Activated naive CD4-positive, alpha-beta T cell treated with anti-CD3 and anti-CD28 coated beads for 36 hours (primary cell): Measurements from ENCODE around the gene ADGRD1. TPM values are rescaled to one million over a fixed set of nuclear protein-coding genes. Genes with fewer than 3 reads are reported as not detected.

Experiments used
- CTCF ChIA-PET: fragments of 350-600 bp; sonication (Branson Sonifier 250); formaldehyde crosslinking; loops from one replicate; lab custom pipeline; 2021; ENCODE audit warnings: antibody characterized with exemption; lab: Charles Lee
- DNase-seq: peaks from one replicate; pipeline ENCODE4 v3.0.0-alpha.2; 2020
- H3K27ac Mint-ChIP-seq: one replicate; pipeline ENCODE4 v1.8.0; 2021; ENCODE audit warnings: mild to moderate bottlenecking, mixed read lengths
- H3K27me3 Mint-ChIP-seq: one replicate; pipeline ENCODE4 v1.8.0; 2021; ENCODE audit warnings: low read depth, mixed read lengths
- H3K36me3 Mint-ChIP-seq: one replicate; pipeline ENCODE4 v1.8.0; 2021; ENCODE audit warnings: low read depth, mixed read lengths
- H3K4me1 Mint-ChIP-seq: one replicate; pipeline ENCODE4 v1.8.0; 2021; ENCODE audit warnings: low read depth, mixed read lengths
- H3K4me3 Mint-ChIP-seq: one replicate; pipeline ENCODE4 v1.8.0; 2021; ENCODE audit warnings: mild to moderate bottlenecking, moderate library complexity, mixed read lengths
- H3K9me3 Mint-ChIP-seq: one replicate; pipeline ENCODE4 v1.8.0; 2021; ENCODE audit warnings: mixed read lengths
- intact Hi-C: fragments of 100-400 bp; cut with micrococcal nuclease; formaldehyde crosslinking; loops from one replicate; pipeline ENCODE4 v1.15.1; 2023
- total RNA-seq, 2 experiments: library from RNA; stranded (reverse); gene quantifications; one replicate each; pipeline ENCODE4 v1.2.3, GENCODE V29; 2021

The ADGRD1 gene
- total RNA-seq, 2 experiments from 2014 or later = not detected

GRCh38 chr12:131134523-131135310 is 181.0 kb downstream of the ADGRD1 start:
- no peak overlapping the region for H3K4me3 Mint-ChIP-seq
- H3K27me3 Mint-ChIP-seq = no peaks in the 10 kb centered on the region
- CTCF ChIA-PET = interaction anchor here (1.0 to 5.7 kb wide), 3 partner anchors 18 to 308 kb away, joined by 3 to 95 read pairs (median 17); no protein-coding TSS in a partner anchor
- H3K4me1 Mint-ChIP-seq = no peaks in the 10 kb centered on the region
- no peaks in the 10 kb centered on the region for H3K36me3 Mint-ChIP-seq
- DNase-seq = no peak
- H3K9me3 Mint-ChIP-seq = no peaks in the 10 kb centered on the region
- intact Hi-C loops = loop anchor here (5.0 kb wide), 1 partner anchor 372 kb away; no protein-coding TSS in a partner anchor
- H3K27ac Mint-ChIP-seq = no peak overlapping the region

DNA sequence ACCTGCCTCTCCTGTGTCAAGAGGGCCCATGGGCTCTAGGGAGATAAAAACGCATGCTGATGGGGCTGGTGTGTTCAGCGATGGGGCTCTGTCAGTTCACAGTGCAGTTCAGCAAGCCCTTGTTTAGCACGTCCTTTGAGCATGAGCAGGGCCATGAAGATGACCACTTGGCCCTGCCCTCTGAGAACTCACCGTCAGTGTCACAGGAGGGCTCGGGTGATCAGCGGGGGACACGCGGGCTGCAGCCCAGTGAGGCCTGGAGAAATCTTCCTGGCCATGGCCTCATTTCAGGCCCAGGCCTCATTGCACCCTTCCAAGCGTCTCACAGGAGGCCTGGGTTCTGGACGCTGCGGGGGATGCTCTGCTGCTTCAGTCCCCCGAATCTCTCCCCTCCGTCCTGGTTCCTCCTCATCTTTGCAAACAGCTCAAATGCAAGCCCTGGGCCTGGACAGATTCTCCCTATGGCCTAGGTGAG is 181.6 kb downstream of the ADGRD1 start:
- no peak overlapping the region for H3K4me3 Mint-ChIP-seq
- H3K4me1 Mint-ChIP-seq = no peaks in the 10 kb centered on the region
- intact Hi-C loops = no loop called here
- DNase-seq = no peak
- H3K9me3 Mint-ChIP-seq = no peaks in the 10 kb centered on the region
- CTCF ChIA-PET = interaction anchor here (4.3 to 5.7 kb wide), 2 partner anchors 30 to 309 kb away, joined by 17 to 95 read pairs; no protein-coding TSS in a partner anchor
- no peaks in the 10 kb centered on the region for H3K36me3 Mint-ChIP-seq
- no peak overlapping the region for H3K27ac Mint-ChIP-seq
- H3K27me3 Mint-ChIP-seq = no peaks in the 10 kb centered on the region

DNA sequence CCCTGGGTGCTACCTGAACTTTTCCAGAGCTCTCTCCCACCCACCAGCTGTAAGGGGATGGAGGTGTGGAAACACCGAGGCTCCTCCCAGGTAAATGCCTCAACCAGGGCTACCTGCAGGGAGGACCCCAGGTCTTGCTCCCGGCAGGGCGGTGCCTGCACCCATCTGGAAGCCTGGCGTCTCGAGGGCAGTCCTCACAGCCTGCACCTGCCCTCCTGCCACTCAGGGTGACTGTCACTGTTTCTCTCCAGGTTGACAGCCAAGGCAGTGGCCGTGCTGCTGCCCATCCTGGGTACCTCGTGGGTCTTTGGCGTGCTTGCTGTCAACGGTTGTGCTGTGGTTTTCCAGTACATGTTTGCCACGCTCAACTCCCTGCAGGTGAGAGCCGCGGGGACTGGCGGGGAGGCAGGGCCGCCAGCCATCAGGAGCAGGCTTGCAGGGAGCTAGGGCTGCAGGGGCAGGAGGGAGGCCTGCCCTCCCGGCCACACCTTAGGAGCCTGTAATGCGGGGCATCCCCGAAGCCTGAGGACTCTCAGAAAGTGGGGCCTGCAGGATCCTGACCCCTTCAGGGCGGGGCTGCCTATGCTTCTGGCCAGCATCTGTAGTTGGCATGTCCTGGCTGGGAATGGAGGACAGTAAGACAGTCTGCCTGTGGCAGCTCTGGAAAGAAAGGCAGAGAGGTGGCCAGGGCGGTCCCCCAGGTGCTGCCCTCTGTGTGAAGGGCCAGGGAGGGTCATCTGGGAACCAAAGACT is 182.3 kb downstream of the ADGRD1 start:
- Mint-ChIP-seq H3K27ac (no peak overlapping the region), H3K9me3 (no peaks in the 10 kb centered on the region), H3K27me3 (no peaks in the 10 kb centered on the region), H3K36me3 (no peaks in the 10 kb centered on the region), H3K4me1 (no peaks in the 10 kb centered on the region), H3K4me3 (no peak overlapping the region)
- intact Hi-C loops = no loop called here
- no peak for DNase-seq
- CTCF ChIA-PET = no interaction called here

GRCh38 chr12:131136539-131136872 is 182.8 kb downstream of the ADGRD1 start:
- no peaks in the 10 kb centered on the region for H3K9me3 Mint-ChIP-seq
- intact Hi-C loops = no loop called here
- H3K36me3 Mint-ChIP-seq = no peaks in the 10 kb centered on the region
- CTCF ChIA-PET = no interaction called here
- H3K27ac Mint-ChIP-seq = no peak overlapping the region
- H3K27me3 Mint-ChIP-seq = no peaks in the 10 kb centered on the region
- H3K4me1 Mint-ChIP-seq = no peaks in the 10 kb centered on the region
- DNase-seq = no peak
- no peak overlapping the region for H3K4me3 Mint-ChIP-seq

DNA sequence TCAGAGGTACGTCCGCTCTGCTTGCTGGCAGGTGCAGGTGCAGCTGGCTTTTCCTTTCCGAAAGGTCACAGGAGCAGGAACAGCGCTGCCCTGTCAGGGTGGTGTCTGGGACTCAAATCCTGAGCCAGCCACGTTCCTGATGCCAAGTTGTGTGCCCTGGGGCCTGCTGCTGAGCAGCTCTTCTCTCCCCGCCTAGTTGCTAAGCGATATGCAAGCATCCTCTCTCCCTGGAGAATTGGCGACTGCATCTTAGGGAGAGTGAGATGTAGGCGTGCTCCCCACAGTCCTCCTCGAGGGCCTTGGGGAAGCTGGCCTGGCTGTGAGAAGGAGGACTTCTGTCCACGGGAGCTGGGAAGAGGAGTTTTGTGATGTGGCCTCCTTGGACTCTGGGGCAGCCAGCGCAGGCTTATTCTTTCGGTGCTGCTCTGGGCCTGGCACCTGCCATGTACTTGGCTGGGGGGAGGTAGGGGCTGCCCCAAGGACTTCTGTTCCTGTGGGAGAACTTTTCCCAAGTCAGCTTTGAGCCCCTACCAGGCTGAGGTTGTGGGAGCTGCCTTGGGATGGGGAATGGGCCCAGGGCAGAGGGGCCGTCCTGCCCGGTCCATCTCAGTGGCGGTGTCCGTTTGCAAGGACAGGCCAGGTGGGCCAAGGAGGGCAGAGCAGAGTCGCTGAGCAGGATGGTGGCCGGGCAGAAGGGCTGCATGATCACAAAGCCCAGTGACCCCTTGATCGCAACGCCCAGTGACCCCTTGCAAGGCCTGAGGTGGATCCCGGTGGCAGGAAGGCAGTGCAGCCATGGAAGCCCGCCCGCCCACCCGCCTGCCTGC is 183.5 kb downstream of the ADGRD1 start:
- intact Hi-C loops = no loop called here
- Mint-ChIP-seq H3K9me3 (no peaks in the 10 kb centered on the region), H3K27ac (no peak overlapping the region), H3K4me1 (no peaks in the 10 kb centered on the region), H3K36me3 (no peaks in the 10 kb centered on the region), H3K4me3 (no peak overlapping the region), H3K27me3 (no peaks in the 10 kb centered on the region)
- CTCF ChIA-PET = no interaction called here
- DNase-seq = no peak

DNA sequence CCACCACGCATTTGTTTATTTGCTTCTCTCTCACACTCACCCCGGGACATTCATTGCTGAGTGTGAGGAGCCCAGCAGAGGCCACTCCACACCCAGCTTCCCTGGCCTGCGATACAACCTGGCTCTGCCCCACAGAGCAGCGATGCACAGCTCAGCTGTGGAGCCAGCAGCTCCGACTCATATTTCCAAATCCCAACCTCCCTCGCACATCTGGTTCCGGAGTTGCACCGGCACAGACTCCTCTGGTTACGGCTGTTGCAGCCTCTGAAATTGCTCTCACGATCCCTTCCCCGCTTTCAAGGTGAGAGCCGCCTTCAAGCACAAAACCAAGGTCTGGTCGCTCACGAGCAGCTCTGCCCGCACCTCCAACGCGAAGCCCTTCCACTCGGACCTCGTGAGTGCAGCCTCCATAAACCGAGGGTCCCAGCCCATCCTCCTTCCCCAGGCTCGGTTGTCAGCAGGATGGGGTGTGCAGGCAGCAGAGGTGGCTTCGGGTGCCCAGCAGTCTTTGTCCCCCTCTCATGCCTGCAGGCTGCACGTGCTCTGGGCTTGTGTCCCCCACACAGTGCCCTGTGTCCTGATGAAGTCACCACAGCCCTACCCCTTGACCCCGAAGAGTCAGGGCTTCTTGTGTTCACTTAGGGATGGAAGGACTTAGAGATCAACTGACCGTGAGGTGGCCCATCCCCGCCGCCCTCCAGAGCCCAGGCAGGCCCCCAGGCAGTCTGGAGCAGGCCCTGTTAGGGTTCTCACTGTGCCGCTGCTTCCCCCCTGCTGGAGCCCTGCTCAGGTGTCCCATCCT is 184.3 kb downstream of the ADGRD1 start:
- peaks cover 1% of the 10 kb centered on the region for H3K4me1 Mint-ChIP-seq
- no peaks in the 10 kb centered on the region for H3K27me3 Mint-ChIP-seq
- no peaks in the 10 kb centered on the region for H3K36me3 Mint-ChIP-seq
- H3K27ac Mint-ChIP-seq = no peak overlapping the region
- no peak for DNase-seq
- CTCF ChIA-PET = no interaction called here
- intact Hi-C loops = no loop called here
- no peak overlapping the region for H3K4me3 Mint-ChIP-seq
- no peaks in the 10 kb centered on the region for H3K9me3 Mint-ChIP-seq

GRCh38 chr12:131138638-131139362 is 185.1 kb downstream of the ADGRD1 start:
- intact Hi-C loops = no loop called here

DNA sequence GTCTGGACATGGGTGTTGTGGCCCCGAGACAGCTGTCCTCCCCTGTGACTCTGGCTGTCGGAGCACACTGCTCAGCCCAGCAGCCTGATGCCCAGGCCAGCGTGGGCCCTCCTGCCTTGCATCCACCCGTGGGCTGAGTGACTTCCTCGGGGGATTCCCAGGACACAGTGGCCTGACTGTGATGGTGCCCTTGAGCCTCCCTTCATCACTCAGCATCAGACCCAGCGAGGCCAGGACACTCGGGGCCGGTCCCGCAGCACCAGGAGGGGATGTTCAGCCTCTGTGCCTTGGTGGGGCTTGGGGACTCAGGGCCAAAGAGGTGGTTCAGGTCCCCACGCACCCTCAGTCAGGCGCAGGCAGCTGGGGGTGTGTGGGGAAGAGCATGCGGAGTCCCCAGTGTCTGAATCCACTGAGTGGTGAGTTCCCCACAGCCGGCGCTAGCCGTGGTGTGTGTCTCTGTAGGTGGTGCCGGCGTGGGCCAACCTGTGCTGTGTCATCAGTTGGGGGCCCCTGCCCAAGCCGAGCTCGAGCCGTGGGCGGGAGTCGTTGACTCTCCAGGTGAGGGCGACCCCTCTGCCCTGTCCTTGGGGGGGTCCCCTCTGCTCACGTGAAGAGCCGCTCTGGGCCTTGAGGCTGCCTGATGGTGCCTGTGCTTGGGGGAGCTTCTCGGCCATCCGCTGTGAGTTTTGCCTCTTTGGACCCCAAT is 185.8 kb downstream of the ADGRD1 start:
- H3K9me3 Mint-ChIP-seq = no peaks in the 10 kb centered on the region
- intact Hi-C loops = no loop called here
- CTCF ChIA-PET = no interaction called here

More at GRCh38 chr12:131138638-131139362, 185.1 kb downstream of the ADGRD1 start:
- no peak for DNase-seq
- H3K27me3 Mint-ChIP-seq = no peaks in the 10 kb centered on the region
- CTCF ChIA-PET = no interaction called here
- no peak overlapping the region for H3K27ac Mint-ChIP-seq
- H3K4me3 Mint-ChIP-seq = no peak overlapping the region
- H3K36me3 Mint-ChIP-seq = no peaks in the 10 kb centered on the region
- no peaks in the 10 kb centered on the region for H3K9me3 Mint-ChIP-seq
- H3K4me1 Mint-ChIP-seq = peaks cover 1% of the 10 kb centered on the region

DNA sequence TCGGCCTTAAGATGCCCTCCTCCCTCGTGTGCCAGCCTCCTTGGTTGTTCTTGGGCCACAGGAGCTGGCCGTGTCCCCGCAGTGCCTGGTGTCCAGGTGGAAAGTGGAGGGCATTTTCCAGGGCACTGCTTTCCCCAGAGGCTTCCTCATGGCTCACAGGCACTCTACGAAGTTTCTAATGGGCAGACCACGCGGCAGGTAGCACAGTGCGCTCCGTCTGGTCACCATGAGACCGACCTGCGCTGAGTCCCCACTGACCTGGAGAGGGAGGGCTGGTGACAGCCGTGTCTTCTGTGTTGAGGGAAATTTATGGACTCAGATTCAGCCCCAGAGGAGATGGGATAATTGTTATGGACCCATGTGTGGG is 186.3 kb downstream of the ADGRD1 start:
- CTCF ChIA-PET = no interaction called here
- H3K4me1 Mint-ChIP-seq = peaks cover 1% of the 10 kb centered on the region
- H3K4me3 Mint-ChIP-seq = no peak overlapping the region
- no peak for DNase-seq
- H3K27ac Mint-ChIP-seq = no peak overlapping the region
- H3K9me3 Mint-ChIP-seq = no peaks in the 10 kb centered on the region
- H3K36me3 Mint-ChIP-seq = no peaks in the 10 kb centered on the region
- H3K27me3 Mint-ChIP-seq = no peaks in the 10 kb centered on the region
- intact Hi-C loops = no loop called here

More for the DNA sequence above, 185.8 kb downstream of the ADGRD1 start:
- H3K4me3 Mint-ChIP-seq = no peak overlapping the region
- no peak overlapping the region for H3K27ac Mint-ChIP-seq
- H3K4me1 Mint-ChIP-seq = peaks cover 1% of the 10 kb centered on the region
- H3K27me3 Mint-ChIP-seq = no peaks in the 10 kb centered on the region
- no peaks in the 10 kb centered on the region for H3K36me3 Mint-ChIP-seq
- DNase-seq = no peak

GRCh38 chr12:131140697-131141096 is 187.0 kb downstream of the ADGRD1 start:
- Mint-ChIP-seq H3K27ac (no peak overlapping the region), H3K36me3 (no peaks in the 10 kb centered on the region), H3K9me3 (no peaks in the 10 kb centered on the region), H3K27me3 (no peaks in the 10 kb centered on the region), H3K4me3 (no peak overlapping the region), H3K4me1 (peaks cover 1% of the 10 kb centered on the region)
- intact Hi-C loops = no loop called here
- DNase-seq = no peak
- CTCF ChIA-PET = no interaction called here

DNA sequence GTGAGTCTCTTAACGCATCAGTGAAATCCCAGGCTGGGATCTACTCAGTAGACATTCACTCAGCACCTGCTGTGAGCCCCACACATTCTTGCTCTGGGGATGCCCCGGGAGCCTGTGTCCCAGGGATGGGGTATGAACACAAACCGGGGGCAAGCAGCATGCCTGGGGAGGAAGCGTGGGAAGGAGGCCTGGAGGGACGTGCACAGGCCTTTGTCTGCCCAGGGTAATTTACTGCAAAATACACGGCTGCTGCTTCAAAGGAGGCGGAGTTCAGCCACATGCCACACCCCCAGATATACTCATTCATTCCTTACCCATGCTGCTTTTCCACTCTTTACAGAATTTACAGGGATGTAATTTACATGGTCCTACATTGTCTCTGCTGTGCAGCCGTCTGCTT is 187.8 kb downstream of the ADGRD1 start:
- Mint-ChIP-seq H3K4me1 (peaks cover 1% of the 10 kb centered on the region), H3K27ac (no peak overlapping the region), H3K27me3 (no peaks in the 10 kb centered on the region), H3K36me3 (no peaks in the 10 kb centered on the region), H3K9me3 (no peaks in the 10 kb centered on the region), H3K4me3 (no peak overlapping the region)
- CTCF ChIA-PET = no interaction called here
- no peak for DNase-seq
- intact Hi-C loops = no loop called here
